HS-5 (cell line): ENCODE data around the gene ELOB.

ENCODE experiments used
- DNase-seq: peaks from one replicate; pipeline ENCODE4 v3.0.0-alpha.2; 2012; ENCODE audit warnings: low read depth

Gene ELOB

GRCh38 chr16:2782583-2783351, 5.7 kb upstream of the ELOB start:
- no peak for DNase-seq

DNA sequence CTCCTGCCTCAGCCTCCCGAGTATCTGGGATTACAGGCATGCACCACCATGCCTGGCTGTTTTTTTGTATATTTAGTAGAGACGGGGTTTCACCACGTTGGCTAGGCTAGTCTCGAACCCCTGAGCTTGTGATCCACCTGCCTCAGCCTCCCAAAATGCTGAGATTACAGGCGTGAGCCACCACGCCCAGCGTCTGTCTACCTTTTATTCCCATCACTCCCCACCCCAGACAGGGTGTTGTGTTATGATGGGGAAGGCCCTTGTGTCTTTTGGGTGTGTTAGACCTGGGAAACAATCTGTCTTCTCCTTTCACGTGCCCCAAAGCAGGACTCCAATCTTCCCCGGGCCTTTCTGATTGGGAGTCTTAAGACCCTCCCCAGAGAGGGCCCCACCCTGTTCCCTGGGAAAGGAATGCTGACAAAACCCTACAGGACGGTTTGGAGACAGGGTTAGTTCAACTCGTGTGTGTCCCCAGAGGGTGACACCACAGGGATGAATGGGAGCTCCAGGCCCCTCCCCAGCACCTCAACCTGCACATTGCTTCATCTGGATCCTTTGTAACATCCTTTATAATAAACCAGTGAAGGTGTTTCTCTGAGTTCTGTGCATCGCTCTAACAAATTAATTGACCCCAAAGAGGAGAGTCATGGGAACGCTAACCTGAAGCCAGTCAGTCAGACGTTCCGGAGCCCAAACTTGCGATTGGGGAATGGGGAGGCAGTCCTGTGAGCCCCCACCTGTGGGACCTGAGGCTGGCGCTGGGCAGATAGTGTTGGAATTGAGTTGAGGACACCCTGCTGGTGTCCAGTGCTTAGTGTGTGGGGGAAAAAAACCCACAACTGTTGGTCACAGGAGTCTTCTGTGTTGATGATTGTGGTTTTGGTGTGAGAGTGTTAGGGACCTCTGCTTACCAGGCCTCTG, 3.2 kb upstream of the ELOB start:
- no peak for DNase-seq

DNA sequence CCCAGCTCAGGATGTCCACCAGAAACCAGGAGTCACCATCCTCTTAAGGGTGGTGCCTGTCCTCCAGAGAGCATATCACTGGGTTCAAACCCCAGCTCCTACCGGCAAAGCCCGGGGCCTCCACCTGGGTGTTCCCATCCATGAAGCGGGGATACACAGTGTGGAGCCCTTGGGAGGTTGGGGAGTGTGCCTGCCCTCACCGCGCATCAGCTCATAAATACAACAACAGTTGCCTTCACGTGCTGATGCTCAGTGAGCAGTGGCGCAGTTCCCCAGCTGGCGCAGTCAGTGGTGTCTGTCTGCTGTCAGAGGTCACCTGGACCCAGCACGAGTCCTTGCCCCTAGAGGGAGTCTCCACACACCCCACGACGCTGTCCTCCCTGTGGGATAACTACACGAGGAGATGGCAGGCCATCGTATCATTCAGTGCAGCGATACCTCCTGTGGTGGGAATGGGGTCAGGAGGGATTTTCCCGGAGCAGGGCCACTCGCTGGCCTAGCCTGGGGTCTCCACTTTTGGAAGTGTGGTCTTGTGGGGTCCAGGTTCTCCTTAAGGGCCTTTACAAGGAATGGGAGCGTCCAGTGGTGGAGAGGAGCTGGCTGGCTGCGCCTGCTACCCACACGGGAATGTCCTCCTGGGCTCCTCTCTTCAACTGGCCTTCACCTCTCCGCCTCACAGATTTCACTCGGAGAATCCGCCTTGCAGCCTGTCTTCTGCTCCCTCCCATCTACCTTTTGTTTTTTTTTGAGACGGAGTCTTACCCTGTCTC, 2.3 kb upstream of the ELOB start:
- no peak for DNase-seq

- DNase-seq = no peak
These were observed 1.5 kb upstream of the ELOB start for GRCh38 chr16:2778630-2778958.

DNA sequence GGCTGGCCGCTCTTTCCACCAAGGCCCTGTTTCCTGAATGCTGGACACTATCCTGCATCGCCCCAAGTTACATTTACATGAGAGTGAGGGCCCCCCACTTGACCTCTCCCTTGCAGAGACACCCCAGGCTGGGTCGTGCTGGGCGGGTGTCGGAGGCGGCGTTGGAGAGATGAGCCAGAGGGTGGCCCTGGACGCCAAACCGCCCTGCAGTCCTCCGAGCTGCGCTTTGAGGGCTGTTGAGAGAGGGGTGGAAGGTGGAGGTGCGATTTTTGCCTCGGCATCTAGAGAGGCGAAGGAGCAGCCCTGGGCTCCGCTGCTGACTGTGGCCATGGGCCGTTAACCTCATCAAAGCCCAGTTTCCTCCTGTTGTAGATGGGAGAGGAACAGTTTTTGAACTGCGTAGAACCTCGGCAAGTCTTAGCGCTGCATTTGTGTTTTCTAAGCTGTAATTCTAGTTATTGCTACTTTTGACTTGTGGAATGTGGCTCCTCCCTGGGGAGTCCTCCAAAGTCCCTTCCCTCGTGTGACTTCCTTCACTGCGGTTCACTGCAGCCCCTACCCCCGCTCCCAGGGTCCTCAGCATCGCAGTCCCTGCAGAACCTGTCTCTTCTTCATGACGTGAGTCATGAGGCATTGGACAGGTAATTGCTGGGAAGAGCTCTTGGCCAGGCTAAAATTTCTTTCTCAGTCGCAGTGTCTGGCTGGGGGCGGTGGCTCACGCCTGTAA, 986 bp upstream of the ELOB start:
- no peak for DNase-seq

- DNase-seq = no peak
These were observed 460 bp downstream of the ELOB start for GRCh38 chr16:2776500-2777139.

DNA sequence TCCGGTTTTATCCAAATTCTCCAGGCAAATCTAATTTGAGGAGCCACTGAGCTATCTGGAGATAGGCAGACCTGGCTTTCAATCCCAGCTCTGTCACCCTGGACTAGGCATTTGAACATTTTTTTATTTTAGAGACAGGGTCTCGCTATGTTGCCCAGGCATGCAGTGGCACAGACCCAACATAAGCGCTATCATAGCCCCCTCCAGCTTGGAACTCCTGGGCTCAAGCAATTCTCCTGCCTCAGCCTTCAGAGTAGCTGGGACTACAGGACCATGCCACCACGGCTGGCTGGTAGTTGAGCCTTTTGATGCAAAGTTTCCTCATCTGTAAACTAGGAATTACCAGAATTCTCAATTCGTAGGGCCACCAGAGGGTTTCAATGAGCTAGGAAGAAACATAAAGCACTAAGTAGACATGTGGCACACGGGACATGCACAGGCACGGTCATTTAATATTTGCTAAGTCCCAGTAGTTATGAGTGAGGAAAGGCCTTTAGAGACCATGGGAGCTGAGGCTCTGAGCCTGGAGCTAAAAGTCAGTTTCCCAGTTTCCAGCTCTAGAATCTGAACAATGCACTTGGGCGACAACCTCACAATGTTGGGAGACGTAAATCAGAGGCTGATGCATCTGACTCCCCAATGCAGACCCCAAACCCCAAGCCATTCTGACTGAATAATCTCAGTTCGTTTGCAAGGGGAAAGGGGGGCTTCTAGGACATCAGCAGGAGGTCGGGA, 1.1 kb downstream of the ELOB start:
- no peak for DNase-seq

GRCh38 chr16:2775131-2775716, 1.9 kb downstream of the ELOB start:
- DNase-seq = no peak

- DNase-seq = no peak
These were observed 2.8 kb downstream of the ELOB start for GRCh38 chr16:2774161-2774891.

GRCh38 chr16:2773188-2773968, 3.7 kb downstream of the ELOB start:
- peak; percentile 36 for DNase-seq

- DNase-seq = no peak
These were observed 5.3 kb downstream of the ELOB start for GRCh38 chr16:2771496-2772402.

GRCh38 chr16:2770057-2770951, 6.8 kb downstream of the ELOB start:
- no peak for DNase-seq

- no peak for DNase-seq
These were observed 7.4 kb downstream of the ELOB start for GRCh38 chr16:2769675-2770056.

DNA sequence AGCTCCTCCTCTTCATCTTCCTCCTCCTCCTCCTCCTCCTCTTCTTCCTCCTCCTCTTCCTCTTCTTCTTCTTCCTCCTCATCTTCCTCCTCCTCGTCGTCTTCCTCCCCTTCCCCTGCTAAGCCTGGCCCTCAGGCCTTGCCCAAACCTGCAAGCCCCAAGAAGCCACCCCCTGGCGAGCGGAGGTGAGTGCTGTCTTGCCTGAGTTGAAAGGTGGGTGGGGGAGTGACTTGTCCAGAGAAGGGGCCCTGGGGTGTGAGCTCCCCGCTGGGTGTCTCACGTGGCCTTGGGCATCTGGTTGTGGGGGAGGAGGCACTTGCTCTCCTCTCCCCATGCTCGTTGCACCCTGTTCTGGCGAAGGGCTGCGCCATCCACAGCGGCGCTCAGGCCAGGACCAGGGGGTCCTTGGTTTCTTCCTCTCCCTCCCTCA, 8.0 kb downstream of the ELOB start:
- no peak for DNase-seq

GRCh38 chr16:2768403-2769089, 8.5 kb downstream of the ELOB start:
- no peak for DNase-seq

- no peak for DNase-seq
These were observed 9.2 kb downstream of the ELOB start for GRCh38 chr16:2767891-2768290.
